GM12865 (cell line): Measurements from ENCODE around the gene SORBS1.
A peak's percentile ranks its signal among the peaks of the same experiment; 100 is the strongest.

Experiments used
- DNase-seq: peaks from one replicate; pipeline ENCODE4 v3.0.0; 2010; ENCODE audit warnings: low read depth
- H3K4me3 ChIP-seq: 2 replicates; pipeline ENCODE4 v1.5.1; 2011; ENCODE audit warnings: mild to moderate bottlenecking, low read depth, low read length, control low read depth
- TF ChIP-seq, protein P1 (sequence below): IDR thresholded peaks from 2 replicates; pipeline ENCODE4 v1.5.1; 2011; ENCODE audit warnings: low read length, control low read depth, low read depth, inconsistent platforms; ENCODE audit not compliant: insufficient read depth; ENCODE audit errors: missing control alignments

SORBS1 gene

DNA sequence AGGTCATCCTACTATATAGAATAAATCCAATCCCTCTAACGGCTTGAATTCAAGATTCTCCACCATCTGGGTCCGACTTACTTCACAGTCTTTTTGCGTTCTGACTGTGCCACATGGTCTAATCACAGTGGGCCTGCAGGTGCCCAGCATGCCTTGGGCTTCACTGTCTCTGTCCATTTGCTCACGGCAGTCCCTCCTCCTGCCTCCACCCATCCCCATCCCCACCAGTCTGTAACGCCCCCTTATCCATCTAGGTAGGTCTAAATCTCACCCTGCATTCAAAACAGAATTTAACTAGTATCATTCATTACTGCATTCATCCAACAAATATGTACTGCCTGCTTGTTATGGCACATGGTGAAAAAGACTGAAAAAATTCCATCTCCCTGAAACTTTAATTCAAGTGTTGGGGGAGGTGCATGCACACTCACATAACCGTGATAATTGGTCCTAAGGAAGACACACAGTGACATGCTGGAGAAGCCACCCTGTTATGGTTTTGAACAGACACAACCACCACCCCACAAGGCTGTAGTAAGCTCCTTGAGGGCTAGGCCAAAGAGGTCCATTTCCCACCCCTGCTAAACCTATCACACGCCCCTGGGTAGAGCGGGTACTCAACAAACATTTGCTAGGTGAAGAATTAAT, 24.2 kb downstream of the SORBS1 start:
- no peak for DNase-seq
- H3K4me3 ChIP-seq = no peak overlapping the region
- TF ChIP-seq, protein P1, sequence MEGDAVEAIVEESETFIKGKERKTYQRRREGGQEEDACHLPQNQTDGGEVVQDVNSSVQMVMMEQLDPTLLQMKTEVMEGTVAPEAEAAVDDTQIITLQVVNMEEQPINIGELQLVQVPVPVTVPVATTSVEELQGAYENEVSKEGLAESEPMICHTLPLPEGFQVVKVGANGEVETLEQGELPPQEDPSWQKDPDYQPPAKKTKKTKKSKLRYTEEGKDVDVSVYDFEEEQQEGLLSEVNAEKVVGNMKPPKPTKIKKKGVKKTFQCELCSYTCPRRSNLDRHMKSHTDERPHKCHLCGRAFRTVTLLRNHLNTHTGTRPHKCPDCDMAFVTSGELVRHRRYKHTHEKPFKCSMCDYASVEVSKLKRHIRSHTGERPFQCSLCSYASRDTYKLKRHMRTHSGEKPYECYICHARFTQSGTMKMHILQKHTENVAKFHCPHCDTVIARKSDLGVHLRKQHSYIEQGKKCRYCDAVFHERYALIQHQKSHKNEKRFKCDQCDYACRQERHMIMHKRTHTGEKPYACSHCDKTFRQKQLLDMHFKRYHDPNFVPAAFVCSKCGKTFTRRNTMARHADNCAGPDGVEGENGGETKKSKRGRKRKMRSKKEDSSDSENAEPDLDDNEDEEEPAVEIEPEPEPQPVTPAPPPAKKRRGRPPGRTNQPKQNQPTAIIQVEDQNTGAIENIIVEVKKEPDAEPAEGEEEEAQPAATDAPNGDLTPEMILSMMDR = no peak

DNA sequence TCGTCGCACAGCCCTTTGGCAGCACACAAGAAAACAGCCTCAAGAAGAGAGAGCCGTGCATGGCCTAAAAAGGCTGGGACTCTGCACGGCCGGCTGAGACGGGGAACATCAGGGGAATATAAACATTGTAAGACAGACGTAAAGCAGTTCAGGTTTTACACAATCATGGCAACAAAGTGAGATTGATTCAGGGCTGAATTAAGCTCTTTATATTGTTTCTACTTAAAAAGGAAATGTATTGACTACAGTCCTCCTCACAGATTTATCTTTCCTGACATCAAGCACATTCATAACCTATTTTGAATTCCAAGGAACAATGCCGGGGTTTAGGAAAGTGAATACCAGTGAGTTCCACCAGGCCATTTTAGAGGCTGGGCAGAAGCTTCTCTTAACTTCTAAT, 25.2 kb downstream of the SORBS1 start:
- TF ChIP-seq, protein P1 = no peak
- no peak overlapping the region for H3K4me3 ChIP-seq
- DNase-seq = no peak

DNA sequence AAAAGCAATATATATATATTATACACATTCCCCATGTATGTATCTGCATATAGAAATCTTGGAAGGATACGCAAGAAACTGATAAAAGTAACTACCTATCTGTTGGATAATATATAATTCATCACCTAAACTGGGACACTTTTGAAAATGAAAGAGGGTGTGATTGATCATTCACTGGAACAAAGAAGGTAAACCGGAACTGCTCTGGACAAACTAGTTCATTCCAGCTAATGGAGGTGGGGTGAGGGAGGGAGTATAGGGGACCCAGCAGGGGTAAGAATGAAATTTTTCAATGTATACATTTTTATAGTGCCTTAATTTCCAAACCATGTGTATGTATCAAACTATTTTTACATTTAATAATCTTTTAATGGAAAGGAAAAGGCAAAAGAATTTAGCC, 25.6 kb downstream of the SORBS1 start:
- H3K4me3 ChIP-seq = no peak overlapping the region
- DNase-seq = no peak
- TF ChIP-seq, protein P1 = no peak

DNA sequence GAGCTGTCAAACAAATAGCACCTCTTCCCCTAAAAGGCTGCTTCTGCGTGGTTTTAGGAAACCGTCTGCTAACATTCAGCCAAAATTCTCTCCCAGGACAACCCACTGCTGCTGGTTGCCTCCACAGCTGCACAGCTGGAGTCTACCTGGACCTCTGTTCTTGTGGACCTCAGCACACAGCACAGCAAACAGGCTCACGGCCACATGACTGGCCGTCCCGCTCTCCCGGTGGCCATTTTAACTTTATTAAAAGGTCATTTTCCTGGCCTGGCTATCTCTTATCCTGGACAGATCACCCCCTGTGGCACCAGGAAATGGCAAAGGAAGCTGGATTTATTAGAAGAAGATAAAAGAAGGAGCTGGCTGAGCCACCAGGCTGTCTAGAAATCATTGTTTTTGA, 27.6 kb downstream of the SORBS1 start:
- H3K4me3 ChIP-seq = no peak overlapping the region
- TF ChIP-seq, protein P1 = no peak
- no peak for DNase-seq

DNA sequence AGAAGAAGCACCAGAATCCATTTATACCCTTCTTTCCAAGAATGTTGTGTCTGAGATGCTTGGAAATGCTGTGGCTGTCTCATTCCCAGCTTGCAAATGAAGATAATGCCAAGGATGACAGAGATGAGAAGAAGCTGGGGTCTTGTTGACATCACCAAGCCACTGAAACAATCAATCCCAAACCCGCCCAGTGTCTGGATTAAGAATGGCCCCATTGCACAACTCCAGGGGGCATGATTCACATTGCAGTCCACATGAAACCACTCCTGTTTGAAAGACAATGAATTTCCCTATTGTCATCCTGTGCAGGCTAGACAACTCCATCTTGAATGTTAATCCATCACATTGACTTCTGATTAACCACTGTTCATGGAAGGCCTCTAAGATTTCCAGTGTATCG, 28.6 kb downstream of the SORBS1 start:
- no peak for DNase-seq
- no peak overlapping the region for H3K4me3 ChIP-seq
- TF ChIP-seq, protein P1 = no peak

DNA sequence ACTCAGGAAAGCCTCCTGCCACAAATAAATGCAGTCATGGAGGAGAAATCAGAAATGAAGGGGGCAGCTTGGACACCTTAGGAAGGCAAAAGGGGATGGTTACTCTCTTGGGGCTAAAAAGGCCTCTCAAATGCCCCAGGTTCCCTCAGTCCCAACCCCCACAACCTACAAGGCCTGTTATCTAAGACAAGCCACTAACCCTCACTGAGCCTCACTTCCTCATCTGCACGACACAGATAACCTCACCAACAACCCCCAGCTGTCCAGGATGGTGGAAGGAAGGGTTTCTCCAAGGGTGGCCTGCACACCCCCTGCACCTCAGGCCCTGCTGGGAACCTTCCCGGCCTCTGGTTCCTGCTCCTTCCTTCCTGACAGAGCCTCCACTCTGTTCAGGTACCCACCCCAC, 29.2 kb downstream of the SORBS1 start:
- TF ChIP-seq, protein P1 = no peak
- no peak overlapping the region for H3K4me3 ChIP-seq
- peak; percentile 22 for DNase-seq
